GM10248 (cell line): ENCODE measurements around the gene TAF6.

Source experiments
- CTCF ChIA-PET: fragments of 300-600 bp; sonication (Branson Sonifier 250); formaldehyde crosslinking; extraction: SDS; loops from one replicate; lab custom pipeline; 2021; ENCODE audit warnings: antibody characterized with exemption; lab: Yijun Ruan, JAX
- POLR2A ChIA-PET: fragments of 350-650 bp; sonication (Branson Sonifier 250); formaldehyde crosslinking; extraction: SDS; loops from one replicate; lab custom pipeline; 2020; ENCODE audit warnings: antibody characterized with exemption; lab: Yijun Ruan, JAX
- DNase-seq: peaks from one replicate; pipeline ENCODE4 v3.0.0; 2012; ENCODE audit errors: extremely low spot score
- CTCF ChIP-seq: IDR thresholded peaks from 2 replicates; pipeline ENCODE4 v1.5.1; 2012; ENCODE audit warnings: mild to moderate bottlenecking, low read depth; ENCODE audit errors: extremely low read depth, missing control alignments, control extremely low read depth

The TAF6 gene

GRCh38 chr7:100156331-100157068 lies 37.3 kb upstream of the TAF6 start:
- no peak for TF ChIP-seq CTCF
- CTCF ChIA-PET: interaction anchor here (0.8 to 3.9 kb wide), 8 partner anchors 10 to 252 kb away, joined by 3 to 24 read pairs (median 3); partner anchors contain the start of genes GAL3ST4 and PVRIG
- POLR2A ChIA-PET: interaction anchor here (0.8 kb wide), 1 partner anchor 8 kb away, joined by 3 read pairs; the partner anchor contains the start of gene LAMTOR4
- DNase-seq: peak; percentile 28

GRCh38 chr7:100155553-100156317 lies 36.6 kb upstream of the TAF6 start:
- CTCF ChIA-PET: interaction anchor here (0.9 to 3.9 kb wide), 5 partner anchors 10 to 64 kb away, joined by 3 to 24 read pairs (median 3); partner anchors contain the start of gene PVRIG
- DNase-seq: no peak
- TF ChIP-seq CTCF: no peak
- POLR2A ChIA-PET: no interaction called here

- POLR2A ChIA-PET: no interaction called here
- no peak for DNase-seq
- no peak for TF ChIP-seq CTCF
- CTCF ChIA-PET: interaction anchor here (0.9 to 3.9 kb wide), 3 partner anchors 20 to 35 kb away, joined by 3 to 24 read pairs (median 3); no protein-coding TSS in a partner anchor
Measured at GRCh38 chr7:100154651-100155491, 35.7 kb upstream of the TAF6 start.

GRCh38 chr7:100153708-100154535 lies 34.8 kb upstream of the TAF6 start:
- CTCF ChIA-PET: interaction anchor here (1.3 to 3.9 kb wide), 2 partner anchors 14 to 22 kb away, joined by 3 to 24 read pairs; no protein-coding TSS in a partner anchor
- no peak for TF ChIP-seq CTCF
- POLR2A ChIA-PET: no interaction called here
- DNase-seq: no peak

GRCh38 chr7:100152937-100153666 lies 33.9 kb upstream of the TAF6 start:
- no peak for TF ChIP-seq CTCF
- DNase-seq: no peak
- ChIA-PET CTCF (interaction anchor here (1.3 kb wide), 1 partner anchor 13 kb away, joined by 3 read pairs; no protein-coding TSS in a partner anchor), POLR2A (no interaction called here)
